Myocyte (in vitro differentiated cells): Measurements from ENCODE around the gene POLDIP3. TPM values are rescaled to one million over a fixed set of nuclear protein-coding genes. Genes with fewer than 3 reads are reported as not detected.
"Not testable (repeated sequence)": the region's sequence is repeated elsewhere in the genome, so short reads cannot be mapped to it uniquely, and the experiment has no call there.

Source experiments
- DNase-seq: peaks from one replicate; pipeline ENCODE4 v3.0.0-alpha.2; 2012; ENCODE audit warnings: low read depth
- total RNA-seq: library from RNA; depleted of rRNA; stranded (reverse); fragments of >200 nt; gene quantifications from 2 replicates; pipeline ENCODE4 v1.2.3, GENCODE V29; 2014

Gene POLDIP3
- total RNA-seq, 1 donor from 2014 or later, result 26.2 TPM

DNA sequence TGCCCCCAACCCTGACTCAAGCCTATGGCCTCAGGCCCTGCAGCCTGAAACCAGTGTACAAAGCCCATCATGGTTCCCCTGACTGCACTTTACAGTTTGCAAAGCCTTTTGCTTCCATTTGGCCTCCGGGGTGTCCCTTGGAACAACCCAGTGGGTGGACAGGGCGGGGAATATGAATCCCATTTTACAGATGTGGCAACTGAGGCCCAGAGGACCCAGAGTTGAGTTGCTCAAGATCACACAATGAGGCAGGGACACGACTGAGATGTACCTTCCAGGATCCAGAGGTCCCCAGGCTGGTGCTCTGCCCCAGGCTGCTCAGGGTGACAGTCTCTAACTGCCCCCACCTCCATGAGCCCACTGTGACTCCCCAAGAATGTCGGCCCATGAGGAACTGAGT lies 5.4 kb upstream of the POLDIP3 start:
- DNase-seq, result no peak

DNA sequence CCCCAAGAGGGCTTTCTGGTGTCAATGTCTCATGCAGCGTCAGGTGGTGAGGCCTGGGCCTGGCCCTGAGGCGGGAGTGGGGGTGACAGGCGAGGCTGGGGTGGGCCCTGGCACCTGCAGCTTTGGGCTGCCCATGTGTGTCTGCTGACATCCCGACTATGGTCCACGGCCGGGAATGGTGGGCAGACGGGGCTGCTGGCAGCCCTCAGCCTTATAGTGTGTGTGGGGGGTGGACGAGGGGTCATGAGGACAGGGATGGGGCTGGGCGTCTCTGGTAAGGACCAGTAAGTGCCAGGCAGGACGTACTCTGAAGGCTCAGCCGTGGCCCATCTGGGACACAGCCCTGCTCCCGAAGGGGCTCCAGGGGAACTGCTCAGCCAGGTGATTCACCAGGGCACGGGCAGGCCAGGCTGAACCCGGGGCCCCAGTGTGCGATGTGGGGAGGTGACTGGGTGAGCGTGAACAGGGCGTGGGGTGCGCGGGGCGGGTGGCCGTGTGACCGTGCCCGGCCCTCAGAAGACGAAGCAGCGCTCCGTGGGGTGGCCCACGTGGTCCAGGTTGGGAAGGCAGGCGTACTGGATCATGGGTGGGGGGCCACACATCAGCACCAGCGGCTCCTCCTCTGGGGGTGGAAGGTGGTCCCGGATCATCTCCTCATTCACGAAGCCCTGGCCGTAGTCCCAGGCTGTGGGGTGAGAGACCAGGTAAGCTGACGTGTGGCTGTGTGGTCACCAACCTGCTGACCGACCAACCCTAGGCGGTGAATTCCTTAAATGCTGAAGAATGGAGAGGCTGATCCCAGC lies 4.8 kb upstream of the POLDIP3 start:
- no peak for DNase-seq

DNA sequence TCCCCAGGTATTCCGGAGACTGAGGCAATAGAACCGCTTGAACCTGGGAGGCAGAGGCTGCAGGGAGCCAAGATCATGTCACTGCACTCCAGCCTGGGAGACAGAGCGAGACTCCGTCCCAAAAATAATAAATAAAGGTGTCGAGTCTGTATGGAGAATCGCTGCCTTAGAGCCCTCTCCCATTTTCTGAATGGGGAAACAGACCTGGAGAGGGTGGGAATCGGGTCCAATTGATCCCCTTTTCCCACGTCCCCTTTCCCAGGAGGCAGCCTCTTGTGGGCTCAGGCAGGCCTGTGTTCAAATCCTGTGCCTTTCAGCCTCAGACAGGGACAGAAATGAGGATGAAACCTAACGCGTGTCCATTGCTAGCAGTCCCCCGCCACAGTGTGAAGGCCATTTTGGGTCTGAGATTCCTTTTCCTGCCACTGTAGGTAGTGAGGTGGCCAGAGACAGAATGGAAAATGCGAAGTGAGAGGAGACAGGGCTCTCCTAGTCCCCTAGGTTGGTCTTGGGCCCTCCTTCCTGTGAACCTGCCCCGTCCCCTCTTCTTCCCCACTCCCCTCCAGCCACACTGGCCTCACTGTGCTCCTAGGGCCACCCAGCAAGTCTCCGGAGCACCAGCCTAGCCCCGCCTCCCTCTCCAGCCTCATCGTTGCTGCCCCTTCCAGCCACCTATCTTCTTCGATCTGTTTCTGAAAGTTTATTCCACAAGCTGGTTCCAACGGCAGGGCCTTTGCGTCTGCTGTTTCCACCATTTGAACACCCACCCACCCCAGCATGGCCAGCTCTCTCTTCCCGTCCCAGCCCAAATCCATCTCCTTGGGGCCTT lies 2.7 kb upstream of the POLDIP3 start:
- no peak for DNase-seq

DNA sequence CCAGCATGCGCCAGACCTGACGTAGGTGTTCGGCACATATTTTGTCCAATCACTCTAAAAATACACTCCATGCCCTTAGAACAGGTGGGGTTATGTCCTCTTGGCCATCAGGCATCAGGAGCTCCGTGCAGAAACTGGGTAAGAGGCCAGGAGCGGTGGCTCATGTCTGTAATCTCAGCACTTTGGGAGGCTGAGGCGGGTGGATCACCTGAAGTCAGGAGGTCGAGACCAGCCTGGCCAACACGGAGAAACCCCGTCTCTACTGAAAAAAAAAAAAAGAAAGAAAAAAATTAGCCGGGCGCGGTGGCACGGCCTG lies 1.1 kb upstream of the POLDIP3 start:
- DNase-seq, result not testable (repeated sequence)

DNA sequence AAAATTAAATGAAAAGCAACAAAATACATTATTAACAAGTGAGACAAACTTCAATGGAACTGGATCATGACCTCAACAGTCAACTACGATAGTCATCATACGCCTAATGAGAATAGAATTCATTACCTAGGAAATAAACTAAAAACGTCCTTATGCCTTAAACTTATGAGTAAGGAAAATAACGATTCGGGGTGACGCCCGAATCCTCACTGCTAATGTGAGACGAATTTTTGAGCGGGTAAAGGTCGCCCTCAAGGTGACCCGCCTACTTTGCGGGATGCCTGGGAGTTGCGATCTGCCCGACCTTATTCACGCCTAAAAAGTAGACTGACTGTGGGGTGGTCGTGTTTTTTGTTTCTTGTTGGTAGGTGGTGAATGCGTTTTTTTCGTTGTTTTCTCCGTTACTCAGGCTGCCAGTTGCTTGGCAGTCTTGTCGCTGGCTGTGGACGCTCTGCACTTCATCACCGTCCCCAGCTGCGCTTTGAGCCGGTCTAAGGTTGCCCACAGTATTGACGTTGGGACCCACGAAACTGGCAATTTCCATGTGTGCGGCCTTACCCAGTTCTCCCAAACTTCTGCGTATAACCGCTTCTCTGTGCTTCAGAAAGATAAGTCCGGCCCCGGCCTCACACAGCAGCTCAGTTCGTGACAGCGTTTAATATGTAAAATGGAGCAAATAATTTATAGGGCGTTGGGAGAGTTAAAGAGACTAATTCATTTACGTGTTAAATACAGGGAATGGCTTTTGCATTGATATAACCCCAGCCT lies 593 bp upstream of the POLDIP3 start:
- DNase-seq, result peak; percentile 97

DNA sequence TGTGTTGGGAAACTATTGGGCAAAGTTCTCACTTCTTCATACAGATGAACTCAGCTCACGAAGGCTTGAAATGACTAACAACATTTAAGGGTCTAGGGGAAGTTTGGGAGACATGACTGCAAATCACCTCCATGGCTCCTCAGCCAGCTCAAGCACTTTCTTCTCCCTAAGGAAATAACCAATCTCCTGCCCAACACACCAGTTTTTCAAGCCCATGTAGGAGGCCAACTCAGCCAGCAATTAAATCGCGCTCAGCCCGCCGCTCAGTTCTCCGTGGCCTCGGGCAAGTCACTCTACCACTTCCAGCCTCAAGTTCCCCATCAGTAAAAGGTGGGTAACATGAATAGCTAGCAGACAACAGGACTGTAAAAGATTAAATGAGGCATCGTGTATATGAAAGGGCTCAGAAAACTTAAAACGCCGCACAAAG lies 796 bp downstream of the POLDIP3 start:
- DNase-seq, result no peak

DNA sequence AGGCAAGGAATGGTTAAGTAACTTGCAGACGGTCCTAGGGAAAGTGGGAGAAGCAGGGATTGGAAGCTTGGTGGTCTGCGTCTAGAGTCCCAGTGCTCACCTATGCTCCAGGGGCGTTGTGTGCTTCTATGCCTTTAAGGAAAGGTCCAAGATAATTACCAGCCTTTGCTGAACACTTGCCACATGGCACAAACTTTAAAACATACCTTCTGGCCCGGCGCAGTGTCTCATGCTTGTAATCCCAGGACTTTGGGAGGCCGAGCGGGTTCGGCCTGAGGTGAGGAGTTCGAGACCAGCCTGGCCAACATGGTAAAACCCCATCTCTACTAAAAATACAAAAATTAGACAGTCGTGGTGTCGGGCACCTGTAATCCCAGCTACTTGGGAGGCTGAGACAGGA lies 2.3 kb downstream of the POLDIP3 start:
- DNase-seq, result no peak

DNA sequence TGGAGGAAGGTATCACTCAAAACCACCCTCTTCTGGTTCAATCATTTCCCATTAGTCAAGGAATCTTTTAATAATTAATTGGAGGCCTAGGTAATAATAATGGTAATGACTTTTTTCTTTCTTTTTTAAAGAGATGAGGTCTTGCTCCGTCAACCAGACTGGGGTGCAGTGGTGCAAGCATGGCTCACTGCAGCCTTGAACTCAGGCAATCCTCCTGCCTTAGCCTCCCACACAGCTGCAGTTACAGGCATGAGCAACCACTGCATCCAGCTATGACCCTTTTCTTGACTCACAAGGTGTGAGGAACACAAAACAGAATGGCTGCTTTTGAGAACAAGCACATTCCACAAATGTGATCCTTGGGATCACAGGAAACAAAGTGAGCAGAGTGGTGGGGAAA lies 3.6 kb downstream of the POLDIP3 start:
- DNase-seq, result no peak

DNA sequence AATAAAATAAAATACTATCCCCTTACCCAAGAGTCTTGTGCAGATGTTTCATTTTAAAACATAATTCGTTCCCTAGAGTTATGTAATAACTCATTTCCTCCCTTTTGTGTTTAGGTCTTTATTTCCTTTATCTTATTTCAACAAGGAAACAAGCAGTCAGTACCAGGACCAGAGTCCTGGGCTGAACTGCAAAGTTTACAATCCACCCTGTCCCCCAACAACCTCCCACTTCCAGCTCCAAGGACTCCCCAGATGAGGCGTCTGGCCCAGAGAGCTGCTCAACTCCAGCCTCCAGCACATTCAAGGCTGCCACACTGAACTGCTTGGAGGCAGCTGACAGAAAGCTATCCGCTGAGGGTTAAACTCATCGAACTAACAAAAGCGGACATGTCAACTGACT lies 4.5 kb downstream of the POLDIP3 start:
- DNase-seq, result no peak

DNA sequence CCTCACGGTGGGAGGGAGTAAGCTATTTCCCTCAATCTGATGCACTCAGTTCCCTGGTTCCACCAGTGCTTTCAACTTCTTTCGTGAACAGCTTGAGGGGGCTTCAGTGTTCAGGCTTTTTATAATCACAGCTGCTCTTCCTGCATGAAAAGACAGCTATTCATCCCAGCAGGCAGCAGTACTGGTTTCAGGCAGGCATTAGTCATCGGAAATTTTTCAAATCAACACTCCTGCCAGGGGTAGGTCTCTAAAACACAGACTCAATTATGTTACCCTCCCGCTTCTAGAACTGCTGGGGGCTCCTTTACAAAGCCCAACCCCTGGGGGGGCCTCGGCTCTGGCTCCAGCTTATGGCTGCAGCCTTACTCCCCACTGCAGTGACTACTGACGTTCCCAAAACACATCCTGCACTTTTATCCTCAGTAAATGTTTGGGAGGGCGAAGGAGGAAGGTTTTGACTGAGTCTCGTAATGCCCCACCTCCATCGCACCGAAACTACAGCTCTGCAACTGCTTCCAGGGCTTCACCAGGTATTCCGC lies 5.8 kb downstream of the POLDIP3 start:
- DNase-seq, result peak; percentile 65

DNA sequence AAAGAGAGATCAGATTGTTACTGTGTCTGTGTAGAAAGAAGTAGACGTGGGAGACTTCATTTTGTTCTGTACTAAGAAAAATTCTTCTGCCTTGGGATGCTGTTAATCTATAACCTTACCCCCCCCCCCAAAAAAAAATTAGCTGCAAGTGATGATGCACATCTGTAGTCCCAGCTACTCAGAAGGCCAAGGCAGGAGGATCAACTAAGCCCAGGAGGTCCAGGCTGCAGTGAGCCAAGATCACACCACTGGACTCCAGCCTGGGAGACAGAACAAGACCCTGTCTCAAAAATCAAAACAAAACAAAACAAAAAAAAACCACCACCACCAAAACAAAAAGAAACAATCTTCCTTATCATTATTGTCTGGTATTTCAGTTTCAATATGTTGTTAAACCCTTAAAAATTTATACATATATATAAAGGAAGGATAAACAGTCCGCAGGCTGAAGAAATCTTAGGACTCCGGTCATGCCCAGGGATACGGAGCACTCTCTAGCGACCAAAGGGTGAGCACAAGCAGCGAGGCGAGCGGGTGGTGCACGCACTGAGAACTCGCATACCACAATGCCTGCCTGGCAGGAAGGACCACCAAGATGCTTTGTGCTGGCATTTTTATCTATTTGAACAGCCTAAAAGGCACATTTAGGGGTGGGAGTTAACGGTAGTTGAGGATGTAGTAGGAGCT lies 6.4 kb downstream of the POLDIP3 start:
- no peak for DNase-seq

DNA sequence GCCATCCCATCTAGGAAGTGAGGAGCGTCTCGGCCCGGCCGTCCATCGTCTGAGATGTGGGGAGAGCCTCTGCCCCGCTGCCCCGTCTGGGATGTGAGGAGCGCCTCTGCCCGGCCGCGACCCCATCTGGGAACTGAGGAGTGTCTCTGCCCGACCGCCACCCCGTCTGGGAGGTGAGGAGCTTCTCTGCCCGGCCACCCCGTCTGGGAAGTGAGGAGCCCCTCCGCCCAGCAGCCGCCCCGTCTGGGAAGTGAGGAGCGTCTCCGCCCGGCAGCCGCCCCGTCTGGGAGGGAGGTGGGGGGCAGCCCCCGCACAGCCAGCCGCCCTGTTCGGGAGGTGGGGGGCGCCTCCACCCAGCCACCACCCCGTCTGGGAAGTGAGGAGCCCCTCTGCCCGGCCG lies 7.0 kb downstream of the POLDIP3 start:
- DNase-seq, result not testable (repeated sequence)

DNA sequence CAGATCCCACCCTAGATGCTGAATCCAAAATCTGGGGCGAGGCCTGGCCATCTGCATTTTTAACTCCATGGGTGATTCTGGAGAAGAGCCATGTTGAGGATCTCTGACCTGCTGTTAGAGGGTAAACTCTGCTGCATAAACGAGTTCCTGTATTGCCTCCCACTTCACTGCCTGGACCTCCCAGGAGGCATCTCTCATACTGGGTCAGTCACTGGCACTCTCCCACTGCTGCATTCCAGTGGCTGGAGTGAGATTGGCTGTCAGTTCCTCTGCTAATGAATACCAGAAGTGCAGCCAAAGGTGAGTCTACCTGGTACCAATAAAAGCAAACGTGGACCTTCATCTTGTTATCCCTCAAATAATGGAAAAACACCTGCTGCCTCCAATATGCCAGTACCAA lies 10.3 kb downstream of the POLDIP3 start:
- no peak for DNase-seq

DNA sequence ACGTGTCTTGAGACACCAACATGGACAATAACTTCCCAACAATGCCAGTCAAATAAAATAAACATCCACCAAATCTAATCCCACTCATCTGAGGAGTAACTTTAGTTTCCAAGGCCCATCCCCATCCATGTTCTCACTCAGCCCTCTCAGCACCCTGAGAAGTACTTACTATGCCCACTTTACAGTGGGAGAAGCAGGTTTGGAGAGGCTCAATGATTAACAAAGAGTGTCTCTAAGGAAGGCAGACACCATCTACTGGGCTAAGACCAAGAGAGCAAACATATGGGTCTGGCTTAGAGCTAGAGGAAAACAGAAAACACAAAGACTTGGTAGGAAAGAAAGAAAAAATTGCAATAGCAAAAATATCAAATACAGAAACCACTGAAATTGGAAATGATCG lies 11.3 kb downstream of the POLDIP3 start:
- no peak for DNase-seq

DNA sequence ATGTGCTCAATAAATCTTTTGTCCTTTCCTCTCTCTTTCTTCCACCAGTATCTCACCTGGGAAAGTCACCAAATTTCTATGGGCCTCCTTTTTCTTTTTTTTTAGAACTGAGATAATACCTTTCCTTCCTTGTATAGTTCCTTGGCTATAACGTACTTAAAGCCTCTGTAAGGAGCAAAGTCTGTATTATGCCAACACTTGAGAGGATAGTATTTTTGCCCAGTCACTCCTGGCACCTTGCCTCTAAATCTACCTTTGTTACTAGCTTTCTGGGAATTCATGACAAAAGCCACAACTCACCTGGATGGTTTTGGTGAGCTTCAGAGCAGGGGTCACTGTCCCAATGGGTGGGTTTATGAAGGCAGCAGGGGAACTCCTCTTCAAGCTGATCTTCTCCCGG lies 12.2 kb downstream of the POLDIP3 start:
- no peak for DNase-seq

DNA sequence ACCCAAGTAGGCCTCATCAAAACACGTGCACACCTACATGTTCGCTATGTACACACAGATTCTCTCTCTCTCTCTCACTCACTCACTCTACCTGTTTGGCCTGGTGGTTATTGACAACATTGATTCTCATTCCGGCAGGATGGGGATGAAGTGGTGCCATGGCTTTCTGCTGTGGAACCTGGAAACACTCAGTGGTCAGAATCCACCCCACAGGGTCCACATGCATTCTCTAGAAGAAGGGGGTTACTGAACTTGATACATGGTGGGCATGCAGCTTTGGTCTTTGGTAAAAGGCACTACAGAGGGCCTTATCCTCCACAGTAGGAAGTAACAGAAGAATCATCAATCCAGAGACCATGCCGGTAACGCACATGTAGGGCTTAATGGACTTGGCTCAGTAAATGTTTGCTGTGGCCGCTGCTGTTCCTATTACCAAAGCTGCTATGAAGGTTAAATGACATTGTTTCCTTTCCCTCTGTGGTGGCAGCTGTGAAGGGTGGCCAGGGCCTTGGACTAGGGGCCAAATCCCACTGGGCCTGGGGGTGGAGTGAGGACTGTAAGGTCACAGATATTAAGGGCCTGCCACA lies 12.7 kb downstream of the POLDIP3 start:
- DNase-seq, result peak; percentile 53

DNA sequence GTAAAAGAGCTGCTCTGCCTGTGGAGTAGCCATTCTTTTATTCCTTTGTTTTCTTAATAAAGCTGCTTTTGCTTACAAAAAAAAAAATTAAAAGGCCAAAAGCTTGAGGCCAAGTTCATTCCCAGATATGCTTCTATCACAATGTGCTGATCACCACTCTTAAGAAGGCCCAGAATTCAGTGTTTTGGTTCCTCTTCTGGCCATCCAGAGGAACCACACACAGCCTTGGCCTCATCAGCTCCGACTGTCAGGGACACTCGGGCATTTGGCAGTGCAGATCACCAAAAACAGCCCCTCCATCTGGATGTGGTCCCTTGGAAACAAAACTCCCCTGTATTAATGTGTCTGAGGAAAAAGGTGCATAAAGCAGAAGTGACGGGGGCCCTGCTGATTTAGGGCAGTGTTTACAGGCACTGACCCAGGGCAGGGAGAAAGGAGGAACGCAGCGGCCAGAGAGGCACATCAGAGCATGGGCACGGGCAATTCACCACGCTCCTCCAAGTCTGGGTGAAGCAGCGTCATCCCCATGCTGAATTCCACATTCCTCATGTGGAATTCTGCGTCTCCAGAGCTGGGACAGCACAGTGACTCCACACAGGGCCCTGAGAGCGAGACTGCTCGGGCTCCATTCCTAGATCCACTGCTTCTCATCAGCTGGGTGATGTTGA lies 17.7 kb downstream of the POLDIP3 start:
- no peak for DNase-seq

DNA sequence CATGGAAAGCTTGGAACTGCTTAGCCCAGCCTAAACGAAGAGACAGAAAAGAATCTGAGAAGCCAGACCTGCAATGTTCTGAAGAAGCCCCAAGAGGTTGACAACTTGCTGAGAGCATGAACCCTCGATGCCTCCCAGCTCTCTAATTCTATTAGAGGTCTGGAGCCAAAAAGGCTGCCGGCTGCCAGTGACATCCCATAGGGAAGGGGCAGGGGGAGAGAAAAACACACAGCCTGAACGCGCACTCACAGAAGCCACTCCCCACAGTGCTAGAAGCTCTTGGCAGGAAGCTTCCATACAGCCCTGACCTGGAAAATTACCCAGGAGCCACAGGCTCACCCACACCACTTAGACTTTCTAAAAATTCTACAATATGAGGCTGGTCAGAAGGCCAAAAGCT lies 18.3 kb downstream of the POLDIP3 start:
- no peak for DNase-seq

DNA sequence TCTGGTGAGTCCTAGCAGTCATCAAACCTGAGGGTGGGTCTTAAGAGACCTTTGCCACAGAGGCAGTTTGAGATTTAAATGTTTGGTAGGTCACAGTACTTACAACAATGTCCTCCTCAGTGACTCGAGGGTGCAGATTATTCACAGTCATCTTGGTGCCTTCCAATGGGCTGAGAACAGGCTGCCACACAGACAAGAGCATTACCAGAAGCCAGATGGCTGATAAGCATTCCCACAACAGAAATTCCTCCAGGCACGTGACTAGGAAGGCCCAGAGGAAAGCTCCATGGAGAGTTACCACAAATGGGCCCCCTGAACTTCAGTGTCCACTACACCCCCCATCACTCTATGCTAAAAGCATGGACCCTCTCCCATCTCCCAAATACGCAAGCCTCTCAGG lies 19.2 kb downstream of the POLDIP3 start:
- peak; percentile 32 for DNase-seq

DNA sequence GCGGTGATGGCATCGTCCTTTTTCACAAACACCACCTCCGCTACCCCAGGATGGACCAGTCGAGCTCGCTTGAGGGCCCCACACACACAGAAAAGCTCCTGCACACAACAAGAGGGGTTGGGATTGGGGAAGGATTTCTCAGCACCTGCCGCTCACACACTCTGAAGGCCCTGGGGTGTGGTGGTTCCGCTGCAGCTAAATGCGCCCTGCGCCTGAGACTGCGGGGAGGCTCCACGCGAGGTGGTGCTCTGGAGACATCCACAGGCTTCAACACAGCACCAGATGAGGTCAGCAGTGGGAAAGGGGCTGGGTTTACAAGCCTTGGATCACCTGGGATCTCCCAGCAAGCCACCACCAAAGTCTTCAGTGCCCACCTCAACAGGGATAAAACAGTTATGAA lies 22.7 kb downstream of the POLDIP3 start:
- DNase-seq, result no peak
